Measurements from ENCODE around the gene LLCFC1. TPM values are rescaled to one million over a fixed set of nuclear protein-coding genes. Genes with fewer than 3 reads are reported as not detected.

Gene LLCFC1
- total and polyA plus RNA-seq, 2 of the 8 experiments (the other 6 are each of a cell fraction or from before 2014, with no cell fraction given) = not detected

DNA sequence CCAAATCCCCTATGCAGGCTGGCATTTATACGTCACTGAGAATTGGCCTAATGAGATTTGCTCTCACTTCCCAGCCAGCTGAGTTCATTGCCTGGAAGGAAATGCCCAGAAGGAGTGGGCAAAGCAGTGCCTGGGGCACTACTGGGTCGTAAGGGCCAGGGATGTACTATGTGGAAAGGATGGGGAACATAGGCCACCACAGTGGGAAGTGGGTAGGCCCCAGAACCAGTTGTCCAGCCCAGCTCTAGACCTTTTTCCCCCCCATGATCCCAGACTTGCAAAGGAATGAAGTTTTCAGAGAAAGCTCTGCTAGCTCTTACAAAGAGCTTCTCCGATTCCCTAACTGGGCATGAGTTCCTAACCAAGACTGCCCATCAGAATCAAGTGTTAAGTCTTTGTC is 19.6 kb upstream of the LLCFC1 start:
- no peak overlapping the region for H2BK15ac ChIP-seq (ENCODE audit: low read length)
- H4K91ac ChIP-seq (replicated peaks; ENCODE audit: insufficient read length, low read length) = no peak overlapping the region
- H4K5ac ChIP-seq (ENCODE audit: insufficient read length, low read depth, low read length) = no peak overlapping the region
- H2BK12ac ChIP-seq (ENCODE audit: low read depth, low read length) = no peak overlapping the region
- no peaks in the 10 kb centered on the region for H3K27me3 ChIP-seq (replicated peaks in 1 of 4; ENCODE audit: control insufficient read depth in 3 of 4, extremely low read depth in 1 of 4, insufficient read depth in 3 of 4, low read length in 3 of 4)
- H2BK120ac ChIP-seq (replicated peaks; ENCODE audit: low read depth, low read length) = no peak overlapping the region
- ChIA-PET POLR2A (ENCODE audit: partially characterized antibody) (no interaction called here), CTCF (ENCODE audit: partially characterized antibody) (interaction anchor here (0.8 to 3.0 kb wide), 10 partner anchors 9 to 295 kb away, joined by 3 to 16 read pairs (median 4); partner anchors contain the start of genes LLCFC1 and TRPV5)
- no peak overlapping the region for H3K4ac ChIP-seq (replicated peaks; ENCODE audit: insufficient read length, low read depth, low read length)
- no peak overlapping the region for H2AK5ac ChIP-seq (ENCODE audit: low read depth, low read length)
- H2BK20ac ChIP-seq (ENCODE audit: low read length) = no peak overlapping the region
- H3K9ac ChIP-seq (replicated peaks in 1 of 4; ENCODE audit: extremely low read depth in 1 of 4, low read depth in 3 of 4, low read length in 3 of 4) = no peak overlapping the region
- no peak overlapping the region for H3K27ac ChIP-seq (ENCODE audit: low read depth, low read length)
- H3K79me2 ChIP-seq (ENCODE audit: control insufficient read depth in 1 of 2, insufficient read depth in 2 of 2, low read length in 2 of 2) = no peaks in the 10 kb centered on the region
- H3K79me1 ChIP-seq (ENCODE audit: low read depth, low read length) = no peaks in the 10 kb centered on the region
- H3K4me3 ChIP-seq (ENCODE audit: extremely low read depth in 1 of 4, insufficient read depth in 2 of 4, low read depth in 3 of 4, low read length in 4 of 4) = no peak overlapping the region
- H3K18ac ChIP-seq (ENCODE audit: extremely low read depth, low read length) = no peak overlapping the region
- no peak overlapping the region for H4K8ac ChIP-seq (ENCODE audit: extremely low read depth, insufficient read depth, low read length)
- no peak overlapping the region for H2AFZ ChIP-seq (ENCODE audit: low read length)
- no peaks in the 10 kb centered on the region for H3K23me2 ChIP-seq (ENCODE audit: low read depth, low read length)
- no peak overlapping the region for H3K56ac ChIP-seq (replicated peaks; ENCODE audit: insufficient read length, low read depth, low read length)
- WGBS, 2 experiments (ENCODE audit: extremely low coverage in 1 of 2, insufficient coverage in 1 of 2, insufficient read length in 1 of 2, insufficient replicate concordance in 2 of 2, low coverage in 1 of 2, low lambda C conversion rate in 2 of 2, missing lambda C conversion rate in 1 of 2) = 97% methylated on average over 3 of the region's 3 CpGs; no CpG with 5 or more reads in 1 of the 2 experiments
- no peak overlapping the region for H3K14ac ChIP-seq (ENCODE audit: insufficient read length)
- H3K4me1 ChIP-seq (replicated peaks in 1 of 4; ENCODE audit: control insufficient read depth in 3 of 4, insufficient read depth in 4 of 4, low read length in 3 of 4) = no peaks in the 10 kb centered on the region
- H3K23ac ChIP-seq (ENCODE audit: insufficient read length) = no peak overlapping the region
- no peak for DNase-seq (ENCODE audit: low read depth in 1 of 2, low spot score in 2 of 2)
- no peak overlapping the region for H2BK5ac ChIP-seq (ENCODE audit: low read depth, low read length)
- no peaks in the 10 kb centered on the region for H4K20me1 ChIP-seq (replicated peaks in 1 of 2; ENCODE audit: control insufficient read depth in 1 of 2, insufficient read depth in 2 of 2, low read length in 2 of 2)
- H3K4me2 ChIP-seq (ENCODE audit: insufficient read depth in 1 of 2, low read depth in 2 of 2, low read length in 2 of 2) = no peak overlapping the region
- FAIRE-seq = no peak
- H3K9me3 ChIP-seq (ENCODE audit: insufficient read depth in 2 of 2, low read depth in 1 of 2, low read length in 1 of 2) = no peaks in the 10 kb centered on the region
- H3K36me3 ChIP-seq (ENCODE audit: control insufficient read depth in 2 of 4, insufficient read depth in 4 of 4, low read length in 3 of 4) = no peaks in the 10 kb centered on the region
- TF ChIP-seq GABPA (IDR thresholded peaks at IDR 0.05; ENCODE audit: borderline replicate concordance, insufficient read depth, low read length) (no peak), SUZ12 (IDR thresholded peaks at IDR 0.05; ENCODE audit: low read length) (no peak), RFX5 (IDR thresholded peaks at IDR 0.05; ENCODE audit: borderline replicate concordance, low read depth, low read length) (no peak), SP4 (IDR thresholded peaks at IDR 0.05; ENCODE audit: low read length) (no peak), KDM4A (IDR thresholded peaks at IDR 0.05; ENCODE audit: low read depth, low read length, severe bottlenecking) (no peak), POLR2A (IDR thresholded peaks at IDR 0.05; ENCODE audit: control extremely low read depth in 1 of 2, low read depth in 2 of 2, low read length in 2 of 2) (no peak), SIX5 (IDR thresholded peaks at IDR 0.05; ENCODE audit: low read depth, low read length) (no peak), HDAC2 (IDR thresholded peaks at IDR 0.05; ENCODE audit: borderline replicate concordance in 1 of 2, low read depth in 2 of 2, low read length in 2 of 2) (no peak)
